ENCODE results near the gene PFKFB3. TPM values are rescaled to one million over a fixed set of nuclear protein-coding genes. Genes with fewer than 3 reads are reported as not detected.

The PFKFB3 gene
- total and polyA plus RNA-seq, 2 of the 13 experiments (the other 11 are each of a cell fraction or from before 2014, with no cell fraction given) = 1.2 to 13.3 TPM

GRCh38 chr10:6279540-6280267 lies 77.0 kb downstream of the PFKFB3 start (continued):
- TF ChIP-seq KIAA2018 (CRISPR knock-in tag; IDR thresholded peaks at IDR 0.05; ENCODE audit: borderline replicate concordance) (peak; percentile 62; the same call in 1 of the 2 replicates), YY1 (IDR thresholded peaks at IDR 0.05; ENCODE audit: insufficient read depth, insufficient replicate concordance, low read depth, low read length) (no peak), ETV6 (CRISPR knock-in tag; conservative IDR thresholded peaks at IDR 0.05) (no peak), ZNF687 (CRISPR knock-in tag; IDR thresholded peaks at IDR 0.05) (peak; percentile 29; the same call in 1 of the 2 replicates), MATR3 (CRISPR knock-in tag; IDR thresholded peaks at IDR 0.05) (no peak), PHF8 (CRISPR knock-in tag; IDR thresholded peaks at IDR 0.05) (no peak), PHB2 (IDR thresholded peaks at IDR 0.05; ENCODE audit: partially characterized antibody) (no peak), AHDC1 (CRISPR knock-in tag; IDR thresholded peaks at IDR 0.05; ENCODE audit: borderline replicate concordance) (peak; percentile 88; the same call in 1 of the 2 replicates), ZNF20 (CRISPR knock-in tag; IDR thresholded peaks at IDR 0.05) (no peak), SYNCRIP (IDR thresholded peaks at IDR 0.05; ENCODE audit: insufficient read depth, low read depth, low read length) (no peak)
